ENCODE measurements around the gene DIO3.

The DIO3 gene

DNA sequence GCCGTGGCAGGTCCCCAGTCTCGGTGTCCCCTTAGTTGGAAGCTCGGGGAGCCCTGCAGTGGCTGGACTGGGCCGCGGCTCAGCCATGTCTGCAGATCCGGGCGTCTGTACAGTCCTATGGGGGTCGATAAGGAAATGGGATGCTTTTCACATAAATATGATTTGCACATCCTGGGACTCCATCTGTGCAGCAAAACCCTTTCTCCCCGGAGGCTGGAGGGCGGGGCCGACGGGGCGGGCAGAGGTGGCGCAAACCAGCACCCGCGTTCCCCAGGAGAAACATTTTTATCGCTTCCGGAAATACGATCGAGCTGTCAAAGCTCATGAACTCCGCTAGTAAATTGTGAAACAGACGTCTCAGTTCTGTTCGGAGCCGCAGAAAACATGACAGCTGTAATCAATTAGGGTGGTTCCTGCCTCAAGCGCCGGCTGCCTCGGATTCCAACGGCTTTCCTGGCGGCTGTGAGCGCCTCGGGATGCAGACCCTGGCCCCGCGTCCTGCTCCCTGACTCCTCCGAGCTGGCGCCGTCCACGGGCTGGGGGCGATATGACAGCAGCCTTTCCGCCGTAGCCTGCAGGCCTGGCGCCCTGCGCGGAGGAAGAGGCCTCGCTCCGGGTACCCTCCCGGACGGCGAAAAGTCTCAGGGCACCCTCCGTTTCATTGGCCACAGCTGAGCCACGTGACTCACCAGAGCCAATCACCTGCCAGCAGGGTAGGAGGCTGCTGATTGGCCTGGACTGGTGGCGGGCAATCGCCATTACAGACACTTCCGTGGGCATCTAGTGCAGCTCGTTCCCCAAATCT, 23.0 kb downstream of the DIO3 start:
- DNase-seq, result no peak

DNA sequence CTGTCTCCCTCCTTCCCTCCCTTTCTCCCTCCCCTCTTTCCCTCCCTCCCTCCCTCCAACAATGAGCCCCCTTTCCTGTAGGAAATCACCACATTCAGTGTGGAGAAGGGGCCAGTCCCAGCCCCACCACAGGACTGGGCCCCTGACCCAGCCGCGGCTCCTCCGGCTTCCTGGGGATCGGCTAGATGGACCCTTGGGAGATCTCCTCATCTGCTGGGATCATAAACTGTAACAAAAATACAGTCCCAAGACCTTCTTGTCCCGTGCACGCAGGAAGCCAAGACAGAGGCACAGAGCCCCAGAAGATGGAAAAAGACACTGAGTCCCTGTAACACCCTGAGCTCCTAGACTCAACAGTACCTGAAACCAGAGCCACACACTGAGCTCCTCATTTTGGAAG, 23.9 kb downstream of the DIO3 start:
- DNase-seq, result no peak

DNA sequence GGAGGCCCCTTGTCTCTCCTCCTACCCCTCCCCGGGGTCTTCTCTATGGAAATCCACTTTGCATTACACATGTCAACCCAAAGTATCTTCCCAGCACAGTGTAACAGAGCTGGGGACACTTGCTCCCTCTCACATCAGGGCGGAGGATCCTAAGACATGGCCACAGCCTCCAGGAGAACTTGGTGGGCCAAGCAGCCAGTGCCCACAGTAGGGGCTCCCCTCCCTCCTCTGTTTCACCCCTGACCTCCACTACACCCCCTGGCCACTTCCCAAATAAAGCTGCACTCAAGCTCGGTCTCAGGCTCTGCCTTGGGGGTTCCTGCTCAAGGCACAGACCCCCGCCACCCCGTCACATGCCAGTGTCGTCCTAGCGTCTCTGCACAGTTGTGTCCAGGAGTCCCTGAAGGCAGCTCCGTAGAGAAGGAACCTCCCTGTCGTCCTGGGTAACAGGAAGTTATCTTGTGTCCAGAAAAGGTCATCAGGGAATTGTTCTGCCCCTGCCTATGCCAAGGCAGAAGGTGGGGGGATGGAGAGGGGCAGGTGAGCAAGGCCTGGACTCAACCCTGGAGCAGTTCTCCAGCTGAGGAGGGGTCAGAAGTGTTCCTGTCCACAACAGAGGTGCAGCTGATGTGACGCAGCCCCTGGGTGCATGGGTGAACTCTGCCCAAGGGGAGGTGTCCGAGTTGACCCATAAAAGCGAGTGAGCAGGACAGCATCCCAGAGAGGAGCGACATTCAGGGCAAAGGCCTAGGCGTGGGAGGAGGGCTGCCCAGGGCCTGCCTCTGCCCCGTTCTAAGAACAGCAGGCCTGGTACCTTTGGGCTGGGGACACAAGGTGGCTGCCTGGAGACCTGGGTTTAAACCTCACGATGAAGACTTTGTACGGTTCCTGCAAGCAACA, 25.5 kb downstream of the DIO3 start:
- no peak for DNase-seq

DNA sequence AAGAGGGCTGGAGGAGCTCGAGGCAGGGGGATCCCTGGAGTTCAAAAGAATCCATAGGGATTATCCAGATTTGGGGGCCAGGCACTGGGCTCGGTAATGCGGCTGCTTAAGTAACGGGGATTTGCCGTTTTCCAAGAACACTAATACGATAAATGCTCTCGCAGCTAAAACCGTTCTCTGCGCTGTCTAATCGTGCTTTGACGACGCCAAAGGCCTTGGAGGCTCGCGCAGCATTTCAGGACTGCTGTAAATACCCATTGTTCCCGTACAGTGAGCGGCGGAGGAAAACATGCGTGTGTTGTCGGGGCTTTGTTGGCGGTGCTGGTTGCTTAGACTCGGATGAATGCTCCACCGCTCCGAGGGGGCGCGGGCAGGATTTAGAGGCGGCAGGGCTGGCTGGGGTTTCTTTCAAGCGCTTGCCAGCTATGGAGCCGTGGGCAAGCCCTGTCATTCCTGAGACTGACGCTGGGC, 26.2 kb downstream of the DIO3 start:
- no peak for DNase-seq

GRCh38 chr14:101588286-101588975, 27.1 kb downstream of the DIO3 start:
- no peak for DNase-seq

GRCh38 chr14:101588990-101589389, 27.7 kb downstream of the DIO3 start:
- DNase-seq, result no peak

GRCh38 chr14:101589486-101590015, 28.3 kb downstream of the DIO3 start:
- DNase-seq, result no peak

DNA sequence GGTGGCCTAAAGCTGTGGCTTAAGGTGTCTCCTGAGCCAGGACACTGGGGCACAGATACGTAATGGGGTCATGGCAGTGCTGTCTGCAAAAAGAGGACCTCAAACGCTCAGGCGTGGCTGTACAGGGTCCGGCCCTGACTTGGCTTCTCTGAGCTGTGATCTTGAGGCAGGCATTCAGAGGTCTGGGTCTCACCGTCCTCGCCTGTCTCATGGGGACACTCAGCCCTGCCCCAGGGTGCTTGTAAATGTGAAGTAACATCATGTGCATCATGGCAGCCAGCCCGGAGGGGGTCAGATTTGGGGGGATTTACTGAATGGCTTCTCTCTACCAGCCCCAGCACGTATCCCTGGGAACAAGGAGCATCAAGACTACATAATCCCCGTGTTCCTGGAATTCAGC, 28.8 kb downstream of the DIO3 start:
- no peak for DNase-seq

GRCh38 chr14:101590616-101591015, 29.3 kb downstream of the DIO3 start:
- no peak for DNase-seq

GRCh38 chr14:101591121-101591520, 29.8 kb downstream of the DIO3 start:
- DNase-seq, result no peak

DNA sequence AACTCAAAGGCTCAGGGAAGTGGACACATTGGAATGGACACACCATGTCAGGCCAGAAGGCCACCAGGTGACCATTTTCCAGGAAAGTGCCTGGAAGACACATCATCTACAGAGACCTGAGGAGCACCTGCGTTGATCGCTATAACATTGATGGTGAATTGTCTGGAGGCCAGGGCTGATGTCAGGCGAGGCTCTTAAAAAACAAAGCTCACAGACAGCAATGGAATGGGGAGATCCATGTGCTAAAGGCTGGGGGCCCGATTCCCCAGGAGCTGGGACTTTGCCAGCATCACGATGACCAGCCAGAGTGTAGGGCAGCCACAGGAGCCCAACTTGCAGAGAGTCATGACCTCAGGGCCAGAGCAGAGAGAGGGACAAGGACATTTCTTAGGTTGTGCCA, 30.3 kb downstream of the DIO3 start:
- no peak for DNase-seq

DNA sequence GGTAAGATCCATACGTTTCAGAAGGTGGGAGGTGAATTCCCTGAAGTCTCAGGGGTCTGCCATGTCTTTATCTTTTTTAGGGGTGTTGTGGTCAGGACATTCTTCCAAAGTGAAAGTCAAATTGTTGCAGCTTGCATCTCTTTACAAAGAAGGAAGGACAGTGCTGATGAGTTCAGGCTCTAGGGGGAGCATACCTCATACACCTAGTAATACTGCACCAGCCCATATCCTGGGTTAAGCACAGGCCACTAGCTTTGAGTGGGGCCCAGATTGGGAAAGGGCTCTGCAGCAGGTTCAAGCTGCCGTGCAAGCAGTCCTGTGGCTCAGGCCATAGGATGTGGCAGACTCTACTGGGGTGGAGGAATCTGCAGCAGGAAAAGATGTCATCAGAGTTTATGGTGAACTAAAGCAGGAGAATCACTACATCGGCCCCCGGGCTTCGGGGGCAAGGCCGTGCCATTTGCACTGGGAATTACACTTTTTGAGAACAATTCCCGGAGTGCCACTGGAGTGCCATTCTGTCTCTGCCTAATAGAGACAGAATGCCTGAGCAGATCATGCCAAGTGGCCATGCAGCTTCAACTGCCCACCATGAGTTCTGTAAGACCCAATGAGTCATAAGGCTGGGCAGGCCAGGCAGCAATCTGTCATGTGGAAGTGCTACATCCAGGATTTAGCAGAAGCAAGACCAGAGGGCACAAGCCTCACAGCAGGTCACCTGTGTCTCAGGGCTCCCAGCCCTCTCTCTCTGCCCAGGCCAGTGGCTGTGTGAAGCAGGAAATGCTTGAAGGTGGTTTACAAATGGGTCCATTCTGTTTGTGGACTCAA, 32.3 kb downstream of the DIO3 start:
- no peak for DNase-seq

DNA sequence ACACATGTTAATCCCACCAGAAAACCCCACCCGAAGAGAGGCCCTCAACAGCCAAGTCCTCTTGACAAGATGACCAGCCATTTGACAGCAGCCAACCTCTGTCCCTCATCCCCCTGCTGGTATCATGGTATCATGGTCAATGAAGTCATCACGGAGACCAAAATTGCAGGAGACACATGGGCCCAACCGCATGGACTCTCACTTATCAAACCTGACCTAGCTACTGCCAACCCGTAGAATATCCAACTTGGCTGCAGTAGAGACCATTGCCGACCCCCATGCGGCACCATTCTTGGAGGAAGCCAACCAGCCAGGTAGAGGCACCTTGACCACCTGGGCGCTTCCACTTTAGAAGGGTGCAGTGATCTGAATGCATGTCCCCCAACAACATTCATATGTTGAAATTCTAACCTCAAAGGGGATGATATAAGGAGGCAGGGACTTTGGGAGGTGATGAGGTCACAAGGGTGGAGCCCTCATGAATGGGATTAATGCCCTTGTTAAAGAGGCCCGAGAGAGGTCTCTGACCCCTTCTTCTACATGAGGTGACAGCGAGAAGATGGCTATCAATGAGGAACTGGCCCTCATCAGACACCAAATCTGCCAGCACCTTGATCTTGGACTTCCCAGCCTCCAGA, 33.3 kb downstream of the DIO3 start:
- no peak for DNase-seq

GRCh38 chr14:101595349-101595748, 34.1 kb downstream of the DIO3 start:
- DNase-seq, result no peak

- no peak for DNase-seq
Measured at GRCh38 chr14:101595887-101596721, 34.8 kb downstream of the DIO3 start.

GRCh38 chr14:101596742-101597141, 35.4 kb downstream of the DIO3 start:
- DNase-seq, result no peak

- no peak for DNase-seq
Measured at GRCh38 chr14:101598159-101598558, 36.9 kb downstream of the DIO3 start.

DNA sequence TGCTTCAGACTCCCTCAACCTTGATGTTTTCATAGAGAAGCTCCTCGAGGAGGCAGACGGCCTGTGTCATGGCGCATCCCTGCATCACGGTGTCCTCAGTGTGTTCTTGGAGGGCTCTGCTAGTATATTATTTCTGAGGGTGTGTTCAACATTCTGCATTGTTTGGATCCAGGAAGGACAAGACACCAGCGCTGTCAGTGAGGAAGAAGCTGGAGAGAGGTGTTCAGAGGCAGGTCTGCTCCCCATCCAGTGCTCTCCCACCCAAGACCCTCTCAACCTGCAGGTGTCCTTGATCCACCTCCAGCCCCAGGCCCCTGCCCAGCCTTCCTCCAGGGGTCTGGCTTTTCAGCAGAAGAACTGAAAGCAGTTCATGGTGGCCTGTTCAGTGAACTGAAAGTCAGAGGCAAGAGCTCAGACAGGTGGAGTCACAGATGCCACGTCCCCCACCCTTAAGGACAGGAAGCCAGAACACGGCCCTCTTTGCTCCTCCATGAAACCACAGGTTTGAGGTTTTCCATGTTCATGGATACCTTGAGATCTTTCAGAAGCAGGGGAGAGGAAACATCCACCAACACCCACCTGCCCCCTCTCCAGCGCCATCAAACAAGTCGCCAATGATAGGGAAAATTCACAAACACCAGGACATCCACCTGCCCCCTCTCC, 37.4 kb downstream of the DIO3 start:
- DNase-seq, result no peak

DNA sequence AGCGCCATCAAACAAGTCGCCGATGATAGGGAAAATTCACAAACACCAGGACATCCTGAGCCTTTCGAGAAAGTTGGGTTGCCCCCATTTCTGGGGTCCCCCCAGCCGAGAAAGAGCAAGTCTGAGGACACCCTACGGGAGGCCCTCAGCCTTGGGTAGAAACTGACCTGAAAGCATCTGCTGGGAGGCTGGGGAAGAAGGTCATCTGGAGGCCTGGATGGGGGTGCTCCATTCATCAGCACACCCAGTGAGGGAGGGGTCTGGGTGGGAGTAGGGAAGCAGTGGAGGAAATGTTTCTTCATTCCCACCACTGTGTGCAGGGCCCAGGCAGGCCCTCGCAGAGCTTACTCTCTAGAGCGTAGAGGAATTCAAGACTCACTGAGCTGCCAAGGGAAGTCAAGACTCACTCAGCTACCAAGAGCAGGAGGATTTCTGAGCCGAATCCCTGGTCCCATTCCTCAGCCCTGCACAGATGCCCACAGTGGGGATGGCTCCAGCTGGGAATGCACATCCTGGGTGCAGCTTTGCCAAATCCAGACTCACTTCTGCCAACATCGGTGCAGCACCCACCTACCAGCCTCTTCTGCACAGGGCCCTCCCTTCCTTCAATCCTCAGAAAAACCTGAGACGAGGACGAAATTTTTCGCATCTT, 38.1 kb downstream of the DIO3 start:
- DNase-seq, result no peak

Data from NCI-H146 (cell line).